ENCODE results near the gene KIF2C. TPM values are rescaled to one million over a fixed set of nuclear protein-coding genes. Genes with fewer than 3 reads are reported as not detected.

Gene KIF2C
- total and polyA plus RNA-seq, 9 of the 15 experiments (the other 6 are each of a cell fraction or from before 2014, with no cell fraction given), result 84.9 to 226 (median 169) TPM

DNA sequence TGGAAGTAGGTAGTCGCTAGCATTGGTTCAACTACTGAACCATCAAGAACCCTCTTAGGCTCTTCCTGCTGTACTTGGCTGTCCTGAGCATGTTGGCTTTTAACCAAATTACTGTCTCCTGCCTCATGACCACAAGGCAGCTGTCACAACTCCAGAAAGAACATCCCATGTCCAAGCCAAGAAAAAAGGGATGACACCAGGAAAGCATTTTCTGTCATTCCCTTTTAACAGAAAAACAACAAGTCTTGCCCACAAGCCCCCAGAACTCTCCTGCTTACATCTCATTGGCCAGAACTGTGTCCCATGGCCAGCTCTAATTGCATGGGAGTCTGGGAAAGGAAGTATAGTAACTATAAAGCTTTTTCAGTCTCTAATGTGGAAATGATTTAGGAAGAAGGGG is 6.3 kb upstream of the KIF2C start:
- Histone ChIP-seq H3K36me3 (ENCODE audit: control insufficient read depth, insufficient read depth, low read length) (no peaks in the 10 kb centered on the region), H2AFZ (ENCODE audit: low read depth, low read length) (peak overlapping the region; percentile 69), H3K4me1 (replicated peaks in 1 of 2; ENCODE audit: control insufficient read depth in 2 of 2, insufficient read depth in 2 of 2, low read length in 2 of 2) (peaks cover 16% of the 10 kb centered on the region in 2 experiments), H3K9me1 (ENCODE audit: control insufficient read depth, insufficient read depth, low read length) (no peaks in the 10 kb centered on the region), H3K9me3 (replicated peaks; ENCODE audit: control insufficient read depth, insufficient read depth, low read depth, low read length) (no peaks in the 10 kb centered on the region), H3K9ac (ENCODE audit: insufficient read depth in 1 of 2, low read depth in 2 of 2, low read length in 2 of 2) (no peak overlapping the region), H3K4me3 (no peak overlapping the region), H4K20me1 (replicated peaks; ENCODE audit: control insufficient read depth, insufficient read depth, low read length) (no peaks in the 10 kb centered on the region), H3K27ac (ENCODE audit: extremely low read depth, low read depth, low read length) (no peak overlapping the region), H3K79me2 (ENCODE audit: control insufficient read depth, insufficient read depth, low read length) (no peaks in the 10 kb centered on the region), H3K27me3 (ENCODE audit: control insufficient read depth in 2 of 2, insufficient read depth in 2 of 2, low read length in 2 of 2) (no peaks in the 10 kb centered on the region), H3K4me2 (ENCODE audit: insufficient read depth, low read length) (no peak overlapping the region)
- FAIRE-seq (no peak), ATAC-seq (no peak), DNase-seq (ENCODE audit: extremely low read depth in 1 of 4, low spot score in 3 of 4) (no peak)
- in situ Hi-C loops (cut with MboI) (loop anchor here (5.0 kb wide), 1 partner anchor 89 kb away; no protein-coding TSS in a partner anchor), intact Hi-C loops (cut with micrococcal nuclease) (loop anchor here (5.0 kb wide), 2 partner anchors 569 to 759 kb away; partner anchors contain the start of gene TESK2)
- BruUV-seq (replicated peaks), result no TSS peak
- 54% methylated on average over 1 of the region's 1 CpG for WGBS (ENCODE audit: insufficient coverage, low coverage, missing lambda C conversion rate)
- CTCF ChIA-PET (ENCODE audit: low intra/inter-chr PET ratio), result no interaction called here
- peak; percentile 13; the same call in 1 of the 2 replicates for TF ChIP-seq NFIC (IDR thresholded peaks at IDR 0.05)
- TF ChIP-seq HNRNPK (IDR thresholded peaks at IDR 0.05; ENCODE audit: low read depth, low read length, poor library complexity, severe bottlenecking), result no peak
- no peak for TF ChIP-seq KAT2B (IDR thresholded peaks at IDR 0.05; ENCODE audit: low read depth, low read length)
- TF ChIP-seq, protein P1, sequence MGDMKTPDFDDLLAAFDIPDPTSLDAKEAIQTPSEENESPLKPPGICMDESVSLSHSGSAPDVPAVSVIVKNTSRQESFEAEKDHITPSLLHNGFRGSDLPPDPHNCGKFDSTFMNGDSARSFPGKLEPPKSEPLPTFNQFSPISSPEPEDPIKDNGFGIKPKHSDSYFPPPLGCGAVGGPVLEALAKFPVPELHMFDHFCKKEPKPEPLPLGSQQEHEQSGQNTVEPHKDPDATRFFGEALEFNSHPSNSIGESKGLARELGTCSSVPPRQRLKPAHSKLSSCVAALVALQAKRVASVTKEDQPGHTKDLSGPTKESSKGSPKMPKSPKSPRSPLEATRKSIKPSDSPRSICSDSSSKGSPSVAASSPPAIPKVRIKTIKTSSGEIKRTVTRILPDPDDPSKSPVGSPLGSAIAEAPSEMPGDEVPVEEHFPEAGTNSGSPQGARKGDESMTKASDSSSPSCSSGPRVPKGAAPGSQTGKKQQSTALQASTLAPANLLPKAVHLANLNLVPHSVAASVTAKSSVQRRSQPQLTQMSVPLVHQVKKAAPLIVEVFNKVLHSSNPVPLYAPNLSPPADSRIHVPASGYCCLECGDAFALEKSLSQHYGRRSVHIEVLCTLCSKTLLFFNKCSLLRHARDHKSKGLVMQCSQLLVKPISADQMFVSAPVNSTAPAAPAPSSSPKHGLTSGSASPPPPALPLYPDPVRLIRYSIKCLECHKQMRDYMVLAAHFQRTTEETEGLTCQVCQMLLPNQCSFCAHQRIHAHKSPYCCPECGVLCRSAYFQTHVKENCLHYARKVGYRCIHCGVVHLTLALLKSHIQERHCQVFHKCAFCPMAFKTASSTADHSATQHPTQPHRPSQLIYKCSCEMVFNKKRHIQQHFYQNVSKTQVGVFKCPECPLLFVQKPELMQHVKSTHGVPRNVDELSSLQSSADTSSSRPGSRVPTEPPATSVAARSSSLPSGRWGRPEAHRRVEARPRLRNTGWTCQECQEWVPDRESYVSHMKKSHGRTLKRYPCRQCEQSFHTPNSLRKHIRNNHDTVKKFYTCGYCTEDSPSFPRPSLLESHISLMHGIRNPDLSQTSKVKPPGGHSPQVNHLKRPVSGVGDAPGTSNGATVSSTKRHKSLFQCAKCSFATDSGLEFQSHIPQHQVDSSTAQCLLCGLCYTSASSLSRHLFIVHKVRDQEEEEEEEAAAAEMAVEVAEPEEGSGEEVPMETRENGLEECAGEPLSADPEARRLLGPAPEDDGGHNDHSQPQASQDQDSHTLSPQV (IDR thresholded peaks at IDR 0.05), result 0 out of 2 replicates have a peak, but pooled peaks have one; percentile 14
- TF ChIP-seq RREB1 (CRISPR knock-in tag; IDR thresholded peaks at IDR 0.05), result no peak
- TF ChIP-seq CHD2 (IDR thresholded peaks at IDR 0.05; ENCODE audit: low read depth, low read length), result no peak
- no peak for TF ChIP-seq MCM2 (IDR thresholded peaks at IDR 0.05; ENCODE audit: low read depth)
- no peak for TF ChIP-seq MLX (CRISPR knock-in tag; conservative IDR thresholded peaks at IDR 0.05)
- POLR2A ChIA-PET, result interaction anchor here (1.0 to 9.5 kb wide), 4 partner anchors 13 to 86 kb away, joined by 3 to 328 read pairs (median 54); partner anchors contain the start of gene RPS8

Measured in K562 (cell line).